ENCODE measurements around the gene TLE3. TPM values are rescaled to one million over a fixed set of nuclear protein-coding genes. Genes with fewer than 3 reads are reported as not detected.

TLE3 gene
- total and polyA plus RNA-seq, 9 donors, result 17.5 to 70.8 (median 58.9) TPM

DNA sequence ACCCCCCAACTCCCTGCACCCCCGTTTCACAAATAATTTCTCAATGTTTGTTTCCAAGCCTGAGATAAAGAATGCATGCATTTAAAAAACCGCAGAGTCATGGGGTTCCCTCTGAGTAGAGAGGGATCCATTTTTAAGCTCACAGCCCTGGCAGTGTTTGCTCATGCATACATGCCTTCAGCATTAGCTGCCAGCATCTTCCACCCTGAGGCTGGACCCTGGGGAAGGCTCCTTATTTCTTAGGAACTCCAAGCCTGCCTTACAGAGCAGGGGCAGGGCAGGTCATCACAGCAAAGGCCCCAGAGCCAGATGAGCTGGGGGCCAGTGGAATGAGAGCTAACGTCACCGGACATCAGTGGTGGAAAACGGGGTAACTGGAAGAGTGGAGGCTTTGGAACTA lies 31.3 kb downstream of the TLE3 start:
- Histone ChIP-seq H3K4me3 (no peak overlapping the region), H3K4me1 (ENCODE audit: insufficient read depth) (peaks cover 8% of the 10 kb centered on the region), H3K27me3 (no peaks in the 10 kb centered on the region), H3K27ac (no peak overlapping the region), H3K36me3 (no peaks in the 10 kb centered on the region), H3K9me3 (no peaks in the 10 kb centered on the region)
- intact Hi-C loops (cut with DNase I), result loop anchor here in 1 of 4 donors (10.0 kb wide), 2 partner anchors 198 to 592 kb away; no protein-coding TSS in a partner anchor
- no peak for TF ChIP-seq POLR2A (IDR thresholded peaks at IDR 0.05)
- TF ChIP-seq, protein P1, sequence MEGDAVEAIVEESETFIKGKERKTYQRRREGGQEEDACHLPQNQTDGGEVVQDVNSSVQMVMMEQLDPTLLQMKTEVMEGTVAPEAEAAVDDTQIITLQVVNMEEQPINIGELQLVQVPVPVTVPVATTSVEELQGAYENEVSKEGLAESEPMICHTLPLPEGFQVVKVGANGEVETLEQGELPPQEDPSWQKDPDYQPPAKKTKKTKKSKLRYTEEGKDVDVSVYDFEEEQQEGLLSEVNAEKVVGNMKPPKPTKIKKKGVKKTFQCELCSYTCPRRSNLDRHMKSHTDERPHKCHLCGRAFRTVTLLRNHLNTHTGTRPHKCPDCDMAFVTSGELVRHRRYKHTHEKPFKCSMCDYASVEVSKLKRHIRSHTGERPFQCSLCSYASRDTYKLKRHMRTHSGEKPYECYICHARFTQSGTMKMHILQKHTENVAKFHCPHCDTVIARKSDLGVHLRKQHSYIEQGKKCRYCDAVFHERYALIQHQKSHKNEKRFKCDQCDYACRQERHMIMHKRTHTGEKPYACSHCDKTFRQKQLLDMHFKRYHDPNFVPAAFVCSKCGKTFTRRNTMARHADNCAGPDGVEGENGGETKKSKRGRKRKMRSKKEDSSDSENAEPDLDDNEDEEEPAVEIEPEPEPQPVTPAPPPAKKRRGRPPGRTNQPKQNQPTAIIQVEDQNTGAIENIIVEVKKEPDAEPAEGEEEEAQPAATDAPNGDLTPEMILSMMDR (IDR thresholded peaks at IDR 0.05), result no peak
- no peak for TF ChIP-seq EP300 (IDR thresholded peaks at IDR 0.05)
- WGBS, 3 donors, result 80 to 91% (median 84%) methylated on average over 5 of the region's 5 CpGs
- DNase-seq, result no peak

DNA sequence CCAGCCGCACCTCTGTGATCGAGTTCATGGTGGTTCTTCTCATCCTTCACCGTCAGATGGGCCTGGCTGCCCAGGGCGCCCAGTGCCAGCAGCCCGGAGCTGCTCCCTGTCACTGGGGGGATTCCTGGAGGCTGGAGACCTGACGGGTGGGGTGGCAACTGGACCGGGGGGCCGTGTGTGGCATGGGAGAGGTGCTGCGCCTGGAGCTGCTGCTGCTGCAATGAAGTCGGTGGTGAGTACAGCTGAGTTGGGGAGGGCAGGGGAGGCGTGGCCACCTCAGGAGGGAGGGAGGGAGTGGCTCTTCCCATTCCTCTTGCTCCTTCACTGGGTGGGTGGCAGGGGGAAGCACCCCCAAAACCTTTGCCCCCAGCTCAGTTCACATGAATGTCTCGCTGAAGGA lies 31.7 kb downstream of the TLE3 start:
- peaks cover 8% of the 10 kb centered on the region for H3K4me1 ChIP-seq (ENCODE audit: insufficient read depth)
- no peaks in the 10 kb centered on the region for H3K9me3 ChIP-seq
- WGBS, 3 donors, result 91 to 96% (median 95%) methylated on average over 12 of the region's 12 CpGs
- no peaks in the 10 kb centered on the region for H3K36me3 ChIP-seq
- intact Hi-C loops (cut with DNase I), result loop anchor here in 1 of 4 donors (10.0 kb wide), 2 partner anchors 199 to 591 kb away; no protein-coding TSS in a partner anchor
- H3K27me3 ChIP-seq, result no peaks in the 10 kb centered on the region
- H3K4me3 ChIP-seq, result no peak overlapping the region
- no peak for DNase-seq
- H3K27ac ChIP-seq, result no peak overlapping the region
- no peak for TF ChIP-seq EP300 (IDR thresholded peaks at IDR 0.05)
- no peak for TF ChIP-seq POLR2A (IDR thresholded peaks at IDR 0.05)
- TF ChIP-seq, protein P1 (IDR thresholded peaks at IDR 0.05), result no peak

DNA sequence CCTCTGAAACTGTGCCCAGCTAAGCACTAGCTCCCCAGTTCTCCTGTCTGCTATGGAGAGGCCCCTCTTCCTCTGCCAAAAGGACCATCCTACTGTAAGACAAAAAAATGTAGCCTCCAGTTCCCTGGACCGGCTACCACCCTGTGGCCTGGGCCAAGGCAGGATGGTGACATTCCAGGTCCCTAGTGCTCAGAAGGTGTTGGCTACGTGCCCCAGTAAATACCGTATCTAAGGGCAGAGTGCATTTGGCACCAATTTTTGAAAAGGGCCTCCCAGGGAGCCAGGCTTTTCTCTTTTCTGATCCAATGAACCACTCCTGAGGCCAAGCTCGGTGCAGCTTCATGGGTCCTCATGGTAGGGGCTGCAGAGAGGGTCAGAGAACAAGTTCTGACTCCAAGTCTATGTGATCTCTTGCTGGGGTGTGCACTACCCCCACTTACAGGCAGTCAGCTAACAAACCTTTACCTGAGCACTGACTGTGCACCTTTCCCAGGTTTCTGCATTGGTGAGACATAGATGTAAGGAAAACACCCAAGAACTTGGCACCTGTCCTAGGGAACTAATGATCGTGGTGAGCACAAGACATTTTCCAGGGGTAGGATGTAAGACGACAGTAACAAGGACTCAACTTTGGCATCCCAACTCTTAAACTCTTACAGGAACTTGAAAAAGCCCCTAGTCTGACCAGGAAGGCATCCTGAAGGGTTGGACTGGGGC lies 32.6 kb downstream of the TLE3 start:
- WGBS, 3 donors, result 81 to 87% (median 84%) methylated on average over 6 of the region's 6 CpGs
- H3K27ac ChIP-seq, result no peak overlapping the region
- no peak for TF ChIP-seq POLR2A (IDR thresholded peaks at IDR 0.05)
- no peak for DNase-seq
- peaks cover 8% of the 10 kb centered on the region for H3K4me1 ChIP-seq (ENCODE audit: insufficient read depth)
- no peaks in the 10 kb centered on the region for H3K36me3 ChIP-seq
- H3K27me3 ChIP-seq, result no peaks in the 10 kb centered on the region
- no peak overlapping the region for H3K4me3 ChIP-seq
- intact Hi-C loops (cut with DNase I), result loop anchor here in 1 of 4 donors (10.0 kb wide), 2 partner anchors 200 to 590 kb away; no protein-coding TSS in a partner anchor
- no peaks in the 10 kb centered on the region for H3K9me3 ChIP-seq

DNA sequence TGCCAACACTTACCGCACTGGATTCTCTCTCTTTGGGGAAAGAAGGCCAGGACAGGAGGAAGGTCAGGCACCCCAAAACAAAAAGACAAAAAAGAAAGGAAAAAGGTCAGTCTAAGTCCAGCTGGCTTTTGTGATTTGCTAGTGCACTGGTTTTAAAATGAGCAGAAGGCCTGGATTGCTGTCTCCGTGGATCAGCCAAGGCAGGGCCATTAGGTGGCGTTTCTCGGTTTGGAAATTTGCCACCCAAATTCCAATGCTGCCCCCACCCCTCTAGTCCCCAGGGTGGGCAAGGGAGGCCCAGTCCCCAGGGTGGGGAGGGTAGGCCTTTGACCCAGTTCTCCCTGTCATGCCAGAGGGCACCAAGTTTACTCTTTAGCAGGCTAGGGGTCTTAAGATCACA lies 33.3 kb downstream of the TLE3 start:
- no peak for DNase-seq
- TF ChIP-seq, protein P1 (IDR thresholded peaks at IDR 0.05), result no peak
- no peak for TF ChIP-seq POLR2A (IDR thresholded peaks at IDR 0.05)
- no peak for TF ChIP-seq EP300 (IDR thresholded peaks at IDR 0.05)
- H3K9me3 ChIP-seq, result no peaks in the 10 kb centered on the region
- no peak overlapping the region for H3K27ac ChIP-seq
- WGBS, 3 donors, result 54 to 59% (median 57%) methylated on average over 4 of the region's 4 CpGs
- peaks cover 8% of the 10 kb centered on the region for H3K4me1 ChIP-seq (ENCODE audit: insufficient read depth)
- H3K4me3 ChIP-seq, result no peak overlapping the region
- no peaks in the 10 kb centered on the region for H3K27me3 ChIP-seq
- intact Hi-C loops (cut with DNase I), result loop anchor here in 1 of 4 donors (10.0 kb wide), 2 partner anchors 200 to 590 kb away; no protein-coding TSS in a partner anchor
- no peaks in the 10 kb centered on the region for H3K36me3 ChIP-seq

DNA sequence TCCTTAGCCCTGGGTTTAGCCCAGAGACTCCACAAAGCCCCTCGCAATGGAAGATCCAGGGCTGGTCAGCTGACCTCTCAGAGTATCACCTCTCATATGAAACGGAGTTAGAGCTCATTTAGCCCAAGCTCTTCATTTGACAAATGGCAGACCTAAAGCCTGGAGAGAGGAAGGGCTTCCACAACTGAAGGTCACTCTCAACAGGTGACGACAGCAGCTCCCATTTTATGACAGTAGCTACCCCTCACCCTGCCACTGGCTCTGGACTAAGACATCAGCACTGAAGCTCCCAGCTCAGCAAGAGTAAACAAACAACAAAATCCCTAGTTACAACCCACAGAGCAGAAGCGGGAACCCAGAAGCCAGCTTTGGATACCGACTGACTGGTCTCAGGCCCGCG lies 33.7 kb downstream of the TLE3 start:
- 84 to 94% (median 93%) methylated on average over 7 of the region's 7 CpGs for WGBS, 3 donors
- peaks cover 8% of the 10 kb centered on the region for H3K4me1 ChIP-seq (ENCODE audit: insufficient read depth)
- TF ChIP-seq POLR2A (IDR thresholded peaks at IDR 0.05) (no peak), EP300 (IDR thresholded peaks at IDR 0.05) (no peak)
- TF ChIP-seq, protein P1 (IDR thresholded peaks at IDR 0.05), result no peak
- intact Hi-C loops (cut with DNase I), result loop anchor here in 1 of 4 donors (10.0 kb wide), 2 partner anchors 201 to 589 kb away; no protein-coding TSS in a partner anchor
- H3K4me3 ChIP-seq, result no peak overlapping the region
- H3K27ac ChIP-seq, result no peak overlapping the region
- no peaks in the 10 kb centered on the region for H3K36me3 ChIP-seq
- no peak for DNase-seq
- H3K9me3 ChIP-seq, result no peaks in the 10 kb centered on the region
- H3K27me3 ChIP-seq, result no peaks in the 10 kb centered on the region
